ENCODE results near the gene GARIN5B.
A peak's percentile ranks its signal among the peaks of the same experiment; 100 is the strongest.

The GARIN5B gene

DNA sequence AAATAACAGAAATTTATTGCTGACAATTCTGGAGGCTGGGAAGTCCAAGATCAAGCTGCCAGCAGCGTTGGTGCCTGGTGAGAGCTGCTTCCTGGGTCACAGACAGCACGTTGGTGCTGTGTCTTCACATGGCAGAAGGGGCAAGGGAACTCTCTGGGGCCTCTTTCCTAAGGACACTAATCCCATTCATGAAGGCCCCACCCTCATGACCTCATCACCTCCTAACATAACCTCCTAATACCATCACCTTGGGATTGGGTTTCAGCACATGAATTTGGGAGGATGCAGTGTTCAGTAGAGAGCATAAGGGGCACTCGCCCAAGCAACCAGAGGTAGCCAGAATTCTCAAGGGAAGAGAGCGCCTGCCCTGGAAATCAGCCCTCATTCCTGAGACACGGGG lies 53.6 kb downstream of the GARIN5B start:
- TF ChIP-seq POLR2AphosphoS5 (IDR thresholded peaks at IDR 0.05; ENCODE audit: low read depth, low read length), result no peak
- no peak for TF ChIP-seq SPI1 (IDR thresholded peaks at IDR 0.05; ENCODE audit: low read depth, low read length)
- no peak for TF ChIP-seq PAX5 (IDR thresholded peaks at IDR 0.05; ENCODE audit: insufficient read depth, low read length, severe bottlenecking)
- no peak for TF ChIP-seq POU2F2 (IDR thresholded peaks at IDR 0.05; ENCODE audit: low read depth, low read length)
- TF ChIP-seq POLR2A (IDR thresholded peaks at IDR 0.05; ENCODE audit: low read depth, low read length), result no peak
- TF ChIP-seq TAF1 (IDR thresholded peaks at IDR 0.05; ENCODE audit: low read depth, low read length), result no peak
- no peak for FAIRE-seq
- DNase-seq (ENCODE audit: insufficient read length, low spot score), result no peak

- TF ChIP-seq POLR2A (IDR thresholded peaks at IDR 0.05; ENCODE audit: low read depth, low read length), result no peak
- TF ChIP-seq PAX5 (IDR thresholded peaks at IDR 0.05; ENCODE audit: insufficient read depth, low read length, severe bottlenecking), result no peak
- no peak for TF ChIP-seq SPI1 (IDR thresholded peaks at IDR 0.05; ENCODE audit: low read depth, low read length)
- no peak for TF ChIP-seq TAF1 (IDR thresholded peaks at IDR 0.05; ENCODE audit: low read depth, low read length)
- TF ChIP-seq POU2F2 (IDR thresholded peaks at IDR 0.05; ENCODE audit: low read depth, low read length), result no peak
- no peak for TF ChIP-seq POLR2AphosphoS5 (IDR thresholded peaks at IDR 0.05; ENCODE audit: low read depth, low read length)
- peak; percentile 63 for FAIRE-seq
- DNase-seq (ENCODE audit: insufficient read length, low spot score), result no peak
These were observed 54.8 kb downstream of the GARIN5B start for GRCh38 chr19:55308281-55308680.

DNA sequence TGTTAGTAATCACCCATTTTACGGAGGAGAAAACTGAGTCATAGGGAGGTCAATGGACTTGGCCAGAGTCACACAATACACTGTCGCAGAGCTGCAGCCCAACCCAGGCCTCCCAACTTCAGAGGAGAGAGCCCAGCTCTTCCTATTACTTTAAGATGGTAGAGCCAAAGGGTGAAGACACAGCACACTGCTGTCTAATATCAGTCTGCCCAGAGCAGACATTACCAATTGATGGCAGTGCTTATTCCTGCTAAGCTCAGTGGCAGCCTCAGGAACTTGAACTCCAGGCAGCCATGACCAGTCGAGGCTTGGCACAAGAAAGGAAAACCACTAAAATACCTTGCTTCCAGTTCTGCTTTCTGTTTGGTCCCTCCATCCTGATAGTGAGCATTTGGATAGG lies 56.3 kb downstream of the GARIN5B start:
- no peak for DNase-seq (ENCODE audit: insufficient read length, low spot score)
- FAIRE-seq, result no peak
- TF ChIP-seq PAX5 (IDR thresholded peaks at IDR 0.05; ENCODE audit: insufficient read depth, low read length, severe bottlenecking), result no peak

GRCh38 chr19:55305983-55306562 lies 57.0 kb downstream of the GARIN5B start:
- TF ChIP-seq TAF1 (IDR thresholded peaks at IDR 0.05; ENCODE audit: low read depth, low read length) (no peak), SPI1 (IDR thresholded peaks at IDR 0.05; ENCODE audit: low read depth, low read length) (no peak), POLR2AphosphoS5 (IDR thresholded peaks at IDR 0.05; ENCODE audit: low read depth, low read length) (no peak), POU2F2 (IDR thresholded peaks at IDR 0.05; ENCODE audit: low read depth, low read length) (no peak), PAX5 (IDR thresholded peaks at IDR 0.05; ENCODE audit: insufficient read depth, low read length, severe bottlenecking) (no peak), POLR2A (IDR thresholded peaks at IDR 0.05; ENCODE audit: low read depth, low read length) (no peak)
- no peak for DNase-seq (ENCODE audit: insufficient read length, low spot score)
- FAIRE-seq, result no peak

DNA sequence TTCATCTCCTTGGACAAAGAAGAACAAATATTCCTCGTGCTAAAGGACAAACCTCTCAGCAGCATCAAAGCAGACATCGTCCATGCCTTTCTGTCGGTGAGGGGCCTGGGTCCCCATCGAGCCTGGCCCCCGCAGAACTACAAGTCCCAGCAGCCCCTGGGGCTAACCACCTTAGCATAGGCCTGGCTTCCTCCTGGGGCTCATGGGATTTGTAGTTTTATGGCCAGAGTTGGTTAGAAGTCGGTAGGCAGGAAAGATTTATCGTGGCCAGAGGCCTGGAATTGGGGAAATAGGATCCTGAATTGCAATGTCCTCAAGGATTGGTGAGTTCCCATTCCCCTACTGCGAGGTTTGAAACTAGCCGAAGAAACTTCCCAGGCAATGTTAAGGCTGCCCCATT lies 57.6 kb downstream of the GARIN5B start:
- no peak for TF ChIP-seq SPI1 (IDR thresholded peaks at IDR 0.05; ENCODE audit: low read depth, low read length)
- no peak for TF ChIP-seq POLR2AphosphoS5 (IDR thresholded peaks at IDR 0.05; ENCODE audit: low read depth, low read length)
- no peak for TF ChIP-seq POU2F2 (IDR thresholded peaks at IDR 0.05; ENCODE audit: low read depth, low read length)
- TF ChIP-seq PAX5 (IDR thresholded peaks at IDR 0.05; ENCODE audit: insufficient read depth, low read length, severe bottlenecking), result no peak
- no peak for TF ChIP-seq TAF1 (IDR thresholded peaks at IDR 0.05; ENCODE audit: low read depth, low read length)
- no peak for TF ChIP-seq POLR2A (IDR thresholded peaks at IDR 0.05; ENCODE audit: low read depth, low read length)
- peak; percentile 59 for DNase-seq (ENCODE audit: insufficient read length, low spot score)
- no peak for FAIRE-seq

DNA sequence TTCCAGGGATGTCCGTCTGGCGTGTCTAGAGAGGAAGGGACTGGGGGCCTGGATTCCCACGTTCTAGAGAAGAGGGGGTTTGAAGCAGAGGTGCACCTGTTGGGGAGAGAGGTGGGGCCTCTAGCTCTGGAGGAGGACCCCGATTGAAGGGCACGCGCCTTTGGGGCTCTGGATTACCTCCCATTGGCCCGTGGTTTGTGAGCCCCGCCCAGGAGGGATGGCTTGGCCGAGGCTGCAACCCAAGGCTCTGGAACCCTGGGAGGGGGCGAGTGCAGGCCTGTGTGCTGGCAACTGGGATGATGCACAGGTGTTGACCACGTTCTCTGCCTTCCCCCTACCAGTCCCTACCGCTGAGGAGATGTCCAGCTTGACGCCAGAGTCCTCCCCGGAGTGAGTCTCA lies 58.1 kb downstream of the GARIN5B start:
- DNase-seq (ENCODE audit: insufficient read length, low spot score) (no peak), FAIRE-seq (no peak)
- TF ChIP-seq TAF1 (IDR thresholded peaks at IDR 0.05; ENCODE audit: low read depth, low read length) (no peak), PAX5 (IDR thresholded peaks at IDR 0.05; ENCODE audit: insufficient read depth, low read length, severe bottlenecking) (no peak), POLR2A (IDR thresholded peaks at IDR 0.05; ENCODE audit: low read depth, low read length) (no peak), POLR2AphosphoS5 (IDR thresholded peaks at IDR 0.05; ENCODE audit: low read depth, low read length) (no peak), POU2F2 (IDR thresholded peaks at IDR 0.05; ENCODE audit: low read depth, low read length) (no peak), SPI1 (IDR thresholded peaks at IDR 0.05; ENCODE audit: low read depth, low read length) (no peak)
